ENCODE results near the gene OR4D11. TPM values are rescaled to one million over a fixed set of nuclear protein-coding genes. Genes with fewer than 3 reads are reported as not detected.
A peak's percentile ranks its signal among the peaks of the same experiment; 100 is the strongest.

Gene OR4D11
- total RNA-seq, 1 experiment from 2014 or later, result not detected

- CTCF ChIA-PET, result no interaction called here
- peak; percentile 19 for DNase-seq (ENCODE audit: low read depth, low spot score)
Observed at GRCh38 chr11:59523541-59523940, 20.2 kb downstream of the OR4D11 start.

More at GRCh38 chr11:59523541-59523940, 20.2 kb downstream of the OR4D11 start:
- Histone ChIP-seq H3K9me2 (ENCODE audit: insufficient read depth) (no peaks in the 10 kb centered on the region), H3K27me3 (ENCODE audit: insufficient read depth, low read length) (no peaks in the 10 kb centered on the region), H2AFZ (ENCODE audit: low read depth, low read length, poor library complexity, severe bottlenecking) (no peak overlapping the region), H3K4me2 (ENCODE audit: low read length) (no peak overlapping the region), H3K79me2 (ENCODE audit: insufficient read depth, low read length) (no peaks in the 10 kb centered on the region), H3K4me1 (ENCODE audit: control insufficient read depth in 1 of 2, insufficient read depth in 2 of 2, low read length in 2 of 2) (no peaks in the 10 kb centered on the region), H3K36me3 (ENCODE audit: control insufficient read depth in 1 of 2, insufficient read depth in 2 of 2, low read length in 2 of 2) (no peaks in the 10 kb centered on the region), H3K27ac (ENCODE audit: low read depth, low read length) (no peak overlapping the region), H4K20me1 (ENCODE audit: insufficient read depth) (no peaks in the 10 kb centered on the region), H3K9ac (ENCODE audit: low read length) (no peak overlapping the region), H3K4me3 (replicated peaks in 1 of 2; ENCODE audit: low read depth in 1 of 2, low read length in 2 of 2) (no peak overlapping the region), H3K9me3 (ENCODE audit: control insufficient read depth in 1 of 2, insufficient read depth in 1 of 2, low read depth in 1 of 2, low read length in 2 of 2) (no peaks in the 10 kb centered on the region)
- no TSS peak for BruUV-seq (replicated peaks)
- peak; percentile 95 for ATAC-seq
- POLR2A ChIA-PET, result no interaction called here
- RAD21 ChIA-PET (ENCODE audit: low non-redundant PET in 1 of 2, low total read pairs in 2 of 2, uncharacterized antibody in 2 of 2, unreplicated experiment in 2 of 2), result no interaction called here
- intact Hi-C loops (cut with micrococcal nuclease), result loop anchor here (5.0 kb wide), 1 partner anchor 159 kb away; no protein-coding TSS in a partner anchor
- peak in 2 of 3 experiments; percentile 41; a peak in 5 of 6 replicates for TF ChIP-seq CTCF (IDR thresholded peaks at IDR 0.05 in 2 of 3, conservative IDR thresholded peaks at IDR 0.05 in 1 of 3; ENCODE audit: borderline replicate concordance in 1 of 3, insufficient read depth in 1 of 3, low read depth in 2 of 3, low read length in 2 of 3)
- TF ChIP-seq RAD21 (IDR thresholded peaks at IDR 0.05; ENCODE audit: low read depth), result peak; percentile 17; the same call in 1 of the 2 replicates
- TF ChIP-seq ATF3 (IDR thresholded peaks at IDR 0.05), result no peak
- TF ChIP-seq YY1 (IDR thresholded peaks at IDR 0.05; ENCODE audit: extremely low read depth, insufficient replicate concordance, low read depth, low read length), result no peak
- TF ChIP-seq EZH2phosphoT487 (IDR thresholded peaks at IDR 0.05; ENCODE audit: borderline replicate concordance), result no peak
- no peak for TF ChIP-seq SIN3A (IDR thresholded peaks at IDR 0.05; ENCODE audit: low read depth)
- TF ChIP-seq ZFX (IDR thresholded peaks at IDR 0.05), result no peak
- TF ChIP-seq POLR2A (IDR thresholded peaks at IDR 0.05; ENCODE audit: borderline replicate concordance, extremely low read depth, insufficient read depth, insufficient read length), result no peak
- TF ChIP-seq REST (IDR thresholded peaks at IDR 0.05; ENCODE audit: low read depth), result no peak
